Measurements from ENCODE around the gene SFSWAP. TPM values are rescaled to one million over a fixed set of nuclear protein-coding genes. Genes with fewer than 3 reads are reported as not detected.

SFSWAP gene
- total and polyA plus RNA-seq, 12 donors: 14.0 to 94.0 (median 29.1) TPM

DNA sequence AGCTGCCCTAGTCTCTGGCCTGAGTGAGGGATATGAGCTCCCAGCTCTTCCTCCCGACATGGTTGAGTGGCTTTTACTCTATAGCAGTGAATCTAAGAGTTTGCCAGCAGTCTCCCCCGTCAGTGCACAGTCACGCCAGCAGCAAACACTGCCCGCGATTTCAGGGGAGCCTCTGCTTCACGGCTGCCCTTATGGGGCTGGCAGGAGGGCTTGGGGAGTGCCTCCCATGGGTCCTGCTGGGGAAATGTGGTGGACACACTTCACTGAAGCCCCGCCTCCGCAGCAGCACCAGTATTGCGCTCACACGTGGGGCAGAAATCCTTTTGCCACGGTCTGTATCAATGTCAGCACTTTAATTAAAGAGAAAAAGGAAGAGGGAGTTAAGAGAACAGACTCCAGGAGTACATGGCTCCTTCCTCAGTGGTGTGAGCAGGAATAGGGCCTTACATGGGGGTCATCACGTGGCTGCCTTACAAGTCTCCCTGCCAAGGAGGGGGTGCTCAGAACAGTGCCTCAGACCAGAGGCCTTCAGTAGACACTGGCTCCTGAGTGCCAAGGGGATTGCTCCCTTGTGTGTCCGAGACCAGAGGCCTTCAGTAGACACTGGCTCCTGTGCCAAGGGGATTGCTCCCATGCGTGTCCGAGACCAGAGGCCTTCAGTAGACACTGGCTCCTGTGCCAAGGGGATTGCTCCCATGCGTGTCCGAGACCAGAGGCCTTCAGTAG is 55.7 kb downstream of the SFSWAP start:
- H3K36me3 ChIP-seq (replicated peaks in 1 of 2): peaks cover 0 to 73% of the 10 kb centered on the region in 2 donors
- 93 to 95% (median 94%) methylated on average over 8 to 15 of the region's 17 CpGs for WGBS, 4 donors

DNA sequence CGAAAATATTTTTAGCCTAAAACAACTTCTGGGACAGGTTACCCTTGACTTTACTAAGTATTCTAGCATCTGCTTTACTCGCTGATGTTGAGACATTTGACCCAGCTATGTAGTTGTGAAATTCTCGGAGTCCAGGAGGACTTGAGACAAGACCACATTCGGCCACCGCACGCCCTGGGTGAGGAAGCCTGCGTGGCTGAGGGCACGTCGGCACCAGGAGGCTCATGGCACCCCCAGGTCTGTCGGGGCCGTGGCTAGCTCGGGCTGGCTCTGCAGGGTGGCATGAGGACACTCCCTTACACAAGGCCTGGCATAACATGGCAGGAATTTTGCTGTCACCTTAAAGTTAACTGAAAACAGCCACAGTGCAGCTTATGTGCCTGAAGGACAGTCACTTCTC is 59.2 kb downstream of the SFSWAP start:
- H3K36me3 ChIP-seq (replicated peaks in 1 of 2): peaks cover 0 to 71% of the 10 kb centered on the region in 2 donors
- no peak overlapping the region for H3K27ac ChIP-seq
- no peak for DNase-seq
- TF ChIP-seq POLR2A (IDR thresholded peaks at IDR 0.05) (no peak), CTCF (IDR thresholded peaks at IDR 0.05) (no peak)
- intact Hi-C loops (cut with DNase I): no loop called here
- 91 to 95% (median 92%) methylated on average over 10 to 12 of the region's 12 CpGs for WGBS, 4 donors
- H3K9me3 ChIP-seq (replicated peaks in 1 of 3): no peaks in the 10 kb centered on the region
- H3K4me1 ChIP-seq (replicated peaks in 1 of 2): no peaks in the 10 kb centered on the region
- H3K4me3 ChIP-seq: no peak overlapping the region
- H3K27me3 ChIP-seq: no peaks in the 10 kb centered on the region

More for the DNA sequence above, 55.7 kb downstream of the SFSWAP start:
- H3K4me3 ChIP-seq: no peak overlapping the region
- no peaks in the 10 kb centered on the region for H3K27me3 ChIP-seq
- TF ChIP-seq CTCF (IDR thresholded peaks at IDR 0.05): no peak
- TF ChIP-seq POLR2A (IDR thresholded peaks at IDR 0.05): no peak
- intact Hi-C loops (cut with DNase I): no loop called here
- no peak overlapping the region for H3K27ac ChIP-seq
- H3K9me3 ChIP-seq (replicated peaks in 1 of 3): no peaks in the 10 kb centered on the region
- DNase-seq: no peak
- H3K4me1 ChIP-seq (replicated peaks in 1 of 2): no peaks in the 10 kb centered on the region

DNA sequence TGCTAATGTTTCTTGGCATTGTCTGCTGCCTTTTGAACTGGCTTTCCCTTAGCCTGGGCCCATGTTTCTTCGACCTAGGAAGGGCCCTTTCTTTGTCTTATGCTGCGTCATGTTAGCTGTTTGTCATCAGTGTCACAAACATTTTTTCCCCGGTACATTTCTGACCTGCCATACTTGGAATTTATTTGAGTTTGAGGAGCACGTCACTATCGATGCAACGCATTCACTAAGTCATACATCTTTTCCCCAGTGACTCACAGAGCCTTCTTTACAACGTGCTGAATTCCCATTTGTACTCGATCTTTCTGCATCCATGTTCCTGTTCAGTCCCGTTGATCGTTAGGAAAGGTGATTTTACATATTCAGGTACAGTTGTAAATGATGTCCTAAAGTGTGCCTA is 61.1 kb downstream of the SFSWAP start:
- no peak overlapping the region for H3K27ac ChIP-seq
- H3K4me1 ChIP-seq (replicated peaks in 1 of 2): no peaks in the 10 kb centered on the region
- intact Hi-C loops (cut with DNase I): no loop called here
- H3K9me3 ChIP-seq (replicated peaks in 1 of 3): no peaks in the 10 kb centered on the region
- no peaks in the 10 kb centered on the region for H3K27me3 ChIP-seq
- WGBS, 4 donors: 94 to 97% (median 94%) methylated on average over 10 of the region's 10 CpGs
- no peak overlapping the region for H3K4me3 ChIP-seq
- TF ChIP-seq POLR2A (IDR thresholded peaks at IDR 0.05) (no peak), CTCF (IDR thresholded peaks at IDR 0.05) (no peak)
- peaks cover 0 to 65% of the 10 kb centered on the region in 2 donors for H3K36me3 ChIP-seq (replicated peaks in 1 of 2)
- no peak for DNase-seq

DNA sequence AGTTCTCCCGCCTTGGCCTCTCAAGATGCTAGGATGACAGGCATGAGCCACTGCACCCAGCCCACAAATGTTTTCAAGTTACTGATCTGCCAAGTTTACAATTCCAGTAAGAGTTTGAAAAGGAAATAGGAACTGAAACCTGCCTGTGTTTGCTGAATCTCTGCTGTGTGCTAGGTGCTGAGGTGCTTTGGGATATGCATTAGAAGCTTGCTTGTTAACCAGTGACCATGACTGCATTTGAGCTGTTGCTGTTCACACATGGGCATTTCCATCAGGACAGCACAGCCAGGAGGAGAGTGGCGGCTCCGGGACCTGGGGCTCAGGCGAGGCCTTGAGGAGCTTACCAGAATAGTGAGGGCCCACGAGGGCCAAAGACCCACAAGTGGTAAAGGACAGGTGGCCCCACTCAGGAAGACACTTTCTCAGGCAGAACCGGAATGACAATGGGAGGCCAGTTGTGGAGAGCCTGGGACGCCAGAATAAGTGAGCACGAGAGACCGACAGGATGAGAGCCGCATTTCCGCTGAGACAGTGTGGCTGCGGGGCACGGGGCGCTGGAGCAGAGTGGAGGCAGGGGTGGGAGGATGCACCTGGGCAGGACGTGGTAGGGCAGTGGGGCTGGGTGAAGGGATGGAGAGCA is 62.8 kb downstream of the SFSWAP start:
- peaks cover 0 to 62% of the 10 kb centered on the region in 2 donors for H3K36me3 ChIP-seq (replicated peaks in 1 of 2)
- TF ChIP-seq CTCF (IDR thresholded peaks at IDR 0.05) (no peak), POLR2A (IDR thresholded peaks at IDR 0.05) (no peak)
- WGBS, 4 donors: 78 to 87% (median 84%) methylated on average over 14 to 15 of the region's 15 CpGs

More for the DNA sequence above, 62.8 kb downstream of the SFSWAP start:
- no peaks in the 10 kb centered on the region for H3K27me3 ChIP-seq
- no peak for DNase-seq
- intact Hi-C loops (cut with DNase I): no loop called here
- no peak overlapping the region for H3K27ac ChIP-seq
- H3K4me1 ChIP-seq (replicated peaks in 1 of 2): no peaks in the 10 kb centered on the region
- H3K4me3 ChIP-seq: no peak overlapping the region
- no peaks in the 10 kb centered on the region for H3K9me3 ChIP-seq (replicated peaks in 1 of 3)

All from adrenal gland (tissue), 12 donors.